Hepatocyte (in vitro differentiated cells): ENCODE data around the gene PYDC1.

Source experiments
- CTCF ChIP-seq: fragments of 200-600 bp; sonication (generic); IDR thresholded peaks from 2 replicates; pipeline ENCODE4 v1.5.1; 2016; ENCODE audit warnings: antibody characterized with exemption, mild to moderate bottlenecking; ENCODE audit not compliant: poor library complexity
- EZH2 ChIP-seq: fragments of 200-600 bp; sonication (generic); IDR thresholded peaks from 2 replicates; pipeline ENCODE4 v1.6.1; 2016; ENCODE audit warnings: antibody characterized with exemption, mild to moderate bottlenecking, borderline replicate concordance

GRCh38 chr16:31204871-31205666 is 11.9 kb downstream of the PYDC1 start:
- no peak for TF ChIP-seq EZH2
- no peak for TF ChIP-seq CTCF
